Transverse colon (tissue), 4 donors: ENCODE measurements around the gene LUM. TPM values are rescaled to one million over a fixed set of nuclear protein-coding genes. Genes with fewer than 3 reads are reported as not detected.

Experiments
- DNase-seq: peaks from one replicate; pipeline ENCODE4 v3.0.0-alpha.2; 2019
- H3K27ac ChIP-seq, 4 donors: fragments of 200-600 bp; sonication (generic); 2 replicates each; pipeline ENCODE4 v1.5.1; 2016 to 2018; ENCODE audit warnings: inconsistent platforms in 4 of 4
- H3K27me3 ChIP-seq: fragments of 200-600 bp; sonication (generic); 2 replicates; pipeline ENCODE4 v1.5.1; 2017; ENCODE audit warnings: inconsistent platforms
- H3K36me3 ChIP-seq, 4 donors: fragments of 200-600 bp; sonication (generic); 2 replicates each; pipeline ENCODE4 v1.5.1; 2017 to 2019; ENCODE audit warnings: inconsistent platforms in 4 of 4
- H3K4me1 ChIP-seq, 4 donors: fragments of 200-600 bp; sonication (generic); 2 replicates each; pipeline ENCODE4 v1.5.1; 2017 to 2020; ENCODE audit warnings: inconsistent platforms in 4 of 4
- H3K4me3 ChIP-seq, 4 donors: fragments of 200-600 bp; sonication (generic); 1 replicate in 1 of 4; 2 replicates in 3 of 4; pipeline versions ENCODE4 v1.5.1 to v1.6.1; 2017 to 2019; ENCODE audit warnings: inconsistent platforms in 4 of 4
- H3K9me3 ChIP-seq, 2 donors: fragments of 200-600 bp; sonication (generic); 2 replicates each; pipeline ENCODE4 v1.5.1; 2017 to 2019; ENCODE audit warnings: inconsistent platforms in 2 of 2
- CTCF ChIP-seq, 5 experiments: fragments of 200-600 bp in 3 of 5; fragments of 450-650 bp in 2 of 5; sonication (generic) in 3 of 5; IDR thresholded peaks; 1 replicate in 2 of 5; 2 replicates in 3 of 5; pipeline ENCODE4 v1.5.1; 2016 to 2017; ENCODE audit warnings: antibody characterized with exemption in 5 of 5, inconsistent platforms in 3 of 5, mild to moderate bottlenecking in 2 of 5, moderate library complexity in 1 of 5
- EP300 ChIP-seq: sonication (generic); formaldehyde crosslinking; IDR thresholded peaks from one replicate; pipeline ENCODE4 v1.6.1; 2017; ENCODE audit warnings: antibody characterized with exemption, low read depth
- POLR2A ChIP-seq: fragments of 450-650 bp; IDR thresholded peaks from one replicate; pipeline ENCODE4 v1.6.1; 2016; ENCODE audit warnings: antibody characterized with exemption, mild to moderate bottlenecking, moderate library complexity
- POLR2AphosphoS5 ChIP-seq, 3 donors: sonication (generic); formaldehyde crosslinking; IDR thresholded peaks; one replicate each; pipeline ENCODE4 v1.6.1; 2016; ENCODE audit warnings: antibody characterized with exemption in 3 of 3
- WGBS, 2 donors: methylation state at CpG; one replicate each; pipeline ENCODE4 v1.1.5; 2018; ENCODE audit warnings: low coverage in 1 of 2; 5-methylcytosine and 5-hydroxymethylcytosine counted together
- in situ Hi-C, 4 donors: fragments of 200-750 bp; cut with MboI; loops; one replicate each; pipeline versions ENCODE4 v1.15.0 to v1.15.1; 2017; ENCODE audit warnings: low sequenced_read_pairs in 3 of 4, low pct_ligation_motif_present in 1 of 4, low pct_unique_long_range_greater_than_20kb in 1 of 4
- intact Hi-C: fragments of 100-400 bp; cut with DNase I; formaldehyde crosslinking; loops from one replicate; pipeline ENCODE4 v1.15.1; 2023; ENCODE audit warnings: low total_unique reads
- total RNA-seq, 4 donors: library from RNA; depleted of rRNA; stranded (reverse); fragments of >200 nt; gene quantifications; one replicate each; pipeline ENCODE4 v1.1.0, GENCODE V29; 2016

LUM gene
- total RNA-seq, 4 donors from 2014 or later = 13.8 to 43.3 (median 31.5) TPM

GRCh38 chr12:91099836-91100235 is 11.5 kb downstream of the LUM start:
- TF ChIP-seq EP300 (no peak), POLR2A (no peak), POLR2AphosphoS5 (IDR thresholded peaks at IDR 0.05) (no peak), CTCF (IDR thresholded peaks at IDR 0.05) (no peak)
- peak overlapping the region in 3 of 4 donors; percentile 0 to 55 (median 16) for H3K27ac ChIP-seq
- 46 to 53% methylated on average over 2 of the region's 2 CpGs for WGBS, 2 donors
- no peak for DNase-seq
- H3K27me3 ChIP-seq = no peaks in the 10 kb centered on the region
- intact Hi-C loops (no loop called here), in situ Hi-C loops (loop anchor here in 1 of 4 donors (10.0 kb wide), 1 partner anchor 115 kb away; no protein-coding TSS in a partner anchor)
- no peak overlapping the region for H3K4me3 ChIP-seq
- H3K9me3 ChIP-seq = no peaks in the 10 kb centered on the region
- peaks cover 0 to 4% (median 0%) of the 10 kb centered on the region in 4 donors for H3K4me1 ChIP-seq
- H3K36me3 ChIP-seq = no peaks in the 10 kb centered on the region

GRCh38 chr12:91099341-91099740 is 12.0 kb downstream of the LUM start:
- TF ChIP-seq EP300 (no peak), CTCF (IDR thresholded peaks at IDR 0.05) (no peak), POLR2AphosphoS5 (IDR thresholded peaks at IDR 0.05) (no peak), POLR2A (no peak)
- no peaks in the 10 kb centered on the region for H3K36me3 ChIP-seq
- peak overlapping the region; percentile 16 to 55 (median 33) for H3K27ac ChIP-seq
- no peaks in the 10 kb centered on the region for H3K27me3 ChIP-seq
- no peak for DNase-seq
- H3K4me3 ChIP-seq = no peak overlapping the region
- peaks cover 0 to 4% (median 0%) of the 10 kb centered on the region in 4 donors for H3K4me1 ChIP-seq
- WGBS, 2 donors = 39 to 41% methylated on average over 2 of the region's 2 CpGs
- H3K9me3 ChIP-seq = no peaks in the 10 kb centered on the region
- in situ Hi-C loops = no loop called here
- intact Hi-C loops = no loop called here

GRCh38 chr12:91098941-91099340 is 12.4 kb downstream of the LUM start:
- Histone ChIP-seq H3K4me3 (no peak overlapping the region), H3K9me3 (no peaks in the 10 kb centered on the region), H3K4me1 (peaks cover 0 to 4% (median 0%) of the 10 kb centered on the region in 4 donors), H3K27ac (peak overlapping the region; percentile 16 to 55 (median 33)), H3K36me3 (no peaks in the 10 kb centered on the region), H3K27me3 (no peaks in the 10 kb centered on the region)
- no peak for TF ChIP-seq POLR2A
- TF ChIP-seq EP300 = no peak
- no peak for TF ChIP-seq CTCF (IDR thresholded peaks at IDR 0.05)
- peak; percentile 17 to 53 (median 50) for TF ChIP-seq POLR2AphosphoS5 (IDR thresholded peaks at IDR 0.05)
- in situ Hi-C loops = no loop called here
- intact Hi-C loops = no loop called here
- 18 to 21% methylated on average over 2 to 3 of the region's 3 CpGs for WGBS, 2 donors
- no peak for DNase-seq

- no peaks in the 10 kb centered on the region for H3K9me3 ChIP-seq
- H3K4me1 ChIP-seq = peaks cover 0 to 4% (median 0%) of the 10 kb centered on the region in 4 donors
- H3K27ac ChIP-seq = peak overlapping the region; percentile 16 to 55 (median 33)
- in situ Hi-C loops = no loop called here
- no peak for DNase-seq
- no peak overlapping the region for H3K4me3 ChIP-seq
- intact Hi-C loops = no loop called here
- H3K27me3 ChIP-seq = no peaks in the 10 kb centered on the region
- H3K36me3 ChIP-seq = no peaks in the 10 kb centered on the region
- no peak for TF ChIP-seq EP300
- TF ChIP-seq POLR2AphosphoS5 (IDR thresholded peaks at IDR 0.05) = no peak
- no peak for TF ChIP-seq CTCF (IDR thresholded peaks at IDR 0.05)
- TF ChIP-seq POLR2A = no peak
Measured at GRCh38 chr12:91098461-91098860, 12.8 kb downstream of the LUM start.
